H9 (cell line): Measurements from ENCODE around the gene ITPKC. TPM values are rescaled to one million over a fixed set of nuclear protein-coding genes. Genes with fewer than 3 reads are reported as not detected.

Source experiments
- DNase-seq: peaks from one replicate; pipeline ENCODE4 v3.0.0-alpha.2; 2017
- H2AFZ ChIP-seq: one replicate; pipeline ENCODE4 v1.6.1; 2013; ENCODE audit warnings: mild to moderate bottlenecking, low read length, control low read depth, moderate library complexity
- H2AK5ac ChIP-seq: 2 replicates; pipeline ENCODE4 v1.6.1; 2013; ENCODE audit warnings: low read length, control low read depth, mixed read lengths; ENCODE audit not compliant: insufficient read length
- H2BK120ac ChIP-seq: one replicate; pipeline ENCODE4 v1.6.1; 2013; ENCODE audit warnings: low read depth, mild to moderate bottlenecking, low read length, control low read depth, inconsistent platforms; ENCODE audit not compliant: poor library complexity, severe bottlenecking
- H2BK12ac ChIP-seq: 2 replicates; pipeline ENCODE4 v1.6.1; 2013; ENCODE audit warnings: low read length, control low read depth, mixed read lengths, low read depth; ENCODE audit not compliant: insufficient read length
- H2BK15ac ChIP-seq: 2 replicates; pipeline ENCODE4 v1.6.1; 2013; ENCODE audit warnings: low read depth, low read length, control low read depth
- H2BK20ac ChIP-seq: one replicate; pipeline ENCODE4 v1.6.1; 2013; ENCODE audit warnings: low read depth, mild to moderate bottlenecking, low read length, control low read depth, inconsistent platforms; ENCODE audit not compliant: poor library complexity, severe bottlenecking
- H2BK5ac ChIP-seq: 2 replicates; pipeline ENCODE4 v1.6.1; 2013; ENCODE audit warnings: low read length, control low read depth, mixed read lengths; ENCODE audit not compliant: insufficient read length
- H3K14ac ChIP-seq: 2 replicates; pipeline ENCODE4 v1.6.1; 2013; ENCODE audit warnings: low read length, control low read depth; ENCODE audit not compliant: insufficient read depth
- H3K18ac ChIP-seq: 2 replicates; pipeline ENCODE4 v1.6.1; 2013; ENCODE audit warnings: low read depth, mild to moderate bottlenecking, mixed read lengths, low read length, control low read depth; ENCODE audit not compliant: insufficient read length
- H3K23ac ChIP-seq: 2 replicates; pipeline ENCODE4 v1.6.1; 2013; ENCODE audit warnings: low read length, control low read depth, mixed read lengths, low read depth; ENCODE audit not compliant: insufficient read length
- H3K23me2 ChIP-seq: 2 replicates; pipeline ENCODE4 v1.6.1; 2013; ENCODE audit warnings: low read depth, mild to moderate bottlenecking, mixed read lengths, low read length, control low read depth; ENCODE audit not compliant: insufficient read length, poor library complexity, severe bottlenecking
- H3K27ac ChIP-seq: 2 replicates; pipeline ENCODE4 v1.5.1; 2013; ENCODE audit warnings: low read length, control low read depth, mixed read lengths, low read depth; ENCODE audit not compliant: insufficient read length
- H3K27me3 ChIP-seq: 2 replicates; pipeline ENCODE4 v1.6.1; 2013; ENCODE audit warnings: low read length, control low read depth, inconsistent platforms; ENCODE audit not compliant: insufficient read depth
- H3K4ac ChIP-seq: 2 replicates; pipeline ENCODE4 v1.6.1; 2013; ENCODE audit warnings: low read depth, mild to moderate bottlenecking, control low read depth, inconsistent platforms, low read length, moderate library complexity
- H3K4me1 ChIP-seq: 2 replicates; pipeline ENCODE4 v1.6.1; 2013; ENCODE audit warnings: low read length, control low read depth, inconsistent platforms; ENCODE audit not compliant: insufficient read depth
- H3K4me2 ChIP-seq: 2 replicates; pipeline ENCODE4 v1.6.1; 2013; ENCODE audit warnings: low read length, control low read depth, mixed read lengths; ENCODE audit not compliant: insufficient read length, insufficient read depth
- H3K56ac ChIP-seq: 2 replicates; pipeline ENCODE4 v1.6.1; 2013; ENCODE audit warnings: low read depth, mild to moderate bottlenecking, mixed read lengths, low read length, control low read depth; ENCODE audit not compliant: insufficient read length
- H3K79me1 ChIP-seq: 2 replicates; pipeline ENCODE4 v1.6.1; 2013; ENCODE audit warnings: low read depth, mild to moderate bottlenecking, moderate library complexity, low read length, control low read depth, inconsistent platforms; ENCODE audit not compliant: insufficient read depth, poor library complexity, severe bottlenecking
- H3K79me2 ChIP-seq: 2 replicates; pipeline ENCODE4 v1.6.1; 2013; ENCODE audit warnings: low read length, control low read depth, inconsistent platforms; ENCODE audit not compliant: insufficient read depth
- H3K9ac ChIP-seq: 2 replicates; pipeline ENCODE4 v1.6.1; 2013; ENCODE audit warnings: low read length, control low read depth, mixed read lengths; ENCODE audit not compliant: insufficient read length; ENCODE audit errors: extremely low read depth
- H3K9me3 ChIP-seq: one replicate; pipeline ENCODE4 v1.6.1; 2013; ENCODE audit warnings: low read depth, low read length, inconsistent platforms; ENCODE audit not compliant: control insufficient read depth
- H3T11ph ChIP-seq: one replicate; pipeline ENCODE4 v1.6.1; 2013; ENCODE audit warnings: mild to moderate bottlenecking, low read length, control low read depth, inconsistent platforms
- H4K20me1 ChIP-seq: one replicate; pipeline ENCODE4 v1.6.1; 2013; ENCODE audit not compliant: control insufficient read depth, insufficient read length, insufficient read depth
- H4K5ac ChIP-seq: 2 replicates; pipeline ENCODE4 v1.6.1; 2013; ENCODE audit warnings: low read depth, mild to moderate bottlenecking, mixed read lengths, low read length, control low read depth; ENCODE audit not compliant: insufficient read length
- H4K8ac ChIP-seq: replicated peaks from 2 replicates; pipeline ENCODE4 v1.6.1; 2013; ENCODE audit warnings: low read length, control low read depth, mixed read lengths, low read depth; ENCODE audit not compliant: insufficient read length
- H4K91ac ChIP-seq: 2 replicates; pipeline ENCODE4 v1.6.1; 2013; ENCODE audit warnings: low read depth, mild to moderate bottlenecking, moderate library complexity, mixed read lengths, low read length, control low read depth; ENCODE audit not compliant: insufficient read length
- H3K27ac Mint-ChIP-seq, 3 experiments: 2 replicates in 2 of 3; 3 replicates in 1 of 3; pipeline ENCODE4 v1.8.0; 2020 to 2021; ENCODE audit warnings: mixed read lengths in 3 of 3, mild to moderate bottlenecking in 1 of 3, moderate library complexity in 1 of 3
- H3K27me3 Mint-ChIP-seq: 2 replicates; pipeline ENCODE4 v1.8.0; 2021; ENCODE audit warnings: low read depth, mild to moderate bottlenecking, moderate library complexity, mixed read lengths
- H3K36me3 Mint-ChIP-seq, 3 experiments: 2 replicates in 2 of 3; 3 replicates in 1 of 3; pipeline ENCODE4 v1.8.0; 2020 to 2021; ENCODE audit warnings: low read depth in 3 of 3, mixed read lengths in 3 of 3; ENCODE audit not compliant: insufficient read depth in 1 of 3
- H3K4me1 Mint-ChIP-seq, 2 experiments: 2 replicates each; pipeline ENCODE4 v1.8.0; 2020; ENCODE audit warnings: mixed read lengths in 2 of 2
- H3K4me3 Mint-ChIP-seq, 2 experiments: 2 replicates in 1 of 2; 3 replicates in 1 of 2; pipeline ENCODE4 v1.8.0; 2020 to 2021; ENCODE audit warnings: mild to moderate bottlenecking in 2 of 2, mixed read lengths in 2 of 2, moderate library complexity in 1 of 2
- H3K9me3 Mint-ChIP-seq, 2 experiments: 2 replicates in 1 of 2; 3 replicates in 1 of 2; pipeline ENCODE4 v1.8.0; 2020; ENCODE audit warnings: mild to moderate bottlenecking in 2 of 2, mixed read lengths in 2 of 2, moderate library complexity in 1 of 2
- CTCF ChIP-seq: fragments of 200-600 bp; sonication (generic); conservative IDR thresholded peaks from 3 replicates; pipeline ENCODE4 v1.8.0; 2021; ENCODE audit warnings: antibody characterized with exemption, mild to moderate bottlenecking
- WGBS: extraction: QIAGEN DNeasy Blood & Tissue Kit; methylation state at CpG from one replicate; pipeline ENCODE4 v1.1.7; 2013; ENCODE audit warnings: missing lambda C conversion rate, low lambda C conversion rate, mixed read lengths; ENCODE audit not compliant: insufficient read length; ENCODE audit errors: extremely low coverage; 5-methylcytosine and 5-hydroxymethylcytosine counted together
- total RNA-seq: library from RNA; stranded (reverse); gene quantifications from 2 replicates; pipeline ENCODE4 v1.2.1, GENCODE V29; 2021

Gene ITPKC
- total RNA-seq, 1 experiment from 2014 or later = 11.2 TPM

- no peak overlapping the region for H4K5ac ChIP-seq
- no peak overlapping the region for H3K4me2 ChIP-seq
- H3K9ac ChIP-seq = no peak overlapping the region
- H3K27me3 ChIP-seq = no peaks in the 10 kb centered on the region
- no peaks in the 10 kb centered on the region for H3K79me2 ChIP-seq
- no peak overlapping the region for H3K23ac ChIP-seq
- H2BK20ac ChIP-seq = no peak overlapping the region
- DNase-seq = no peak
- H2BK15ac ChIP-seq = no peak overlapping the region
- no peaks in the 10 kb centered on the region for H3K9me3 ChIP-seq
- no peak overlapping the region for H2AK5ac ChIP-seq
- H4K91ac ChIP-seq = no peak overlapping the region
- H3K14ac ChIP-seq = no peak overlapping the region
- peaks cover 11 to 15% of the 10 kb centered on the region in 2 experiments for H3K4me1 Mint-ChIP-seq
- H3K9me3 Mint-ChIP-seq = no peaks in the 10 kb centered on the region
- H3K4me3 Mint-ChIP-seq = no peak overlapping the region
- H3K56ac ChIP-seq = no peak overlapping the region
- H3K27me3 Mint-ChIP-seq = no peaks in the 10 kb centered on the region
- no peaks in the 10 kb centered on the region for H3K79me1 ChIP-seq
- H4K20me1 ChIP-seq = no peaks in the 10 kb centered on the region
- H4K8ac ChIP-seq = no peak overlapping the region
- 0 out of 2 replicates have a peak, but pooled peaks cover 4% of the 10 kb centered on the region for H3K4me1 ChIP-seq
- no peak overlapping the region for H3T11ph ChIP-seq
- no peak overlapping the region for H2BK5ac ChIP-seq
- no peak overlapping the region for H2BK12ac ChIP-seq
- no peak overlapping the region for H3K4ac ChIP-seq
- TF ChIP-seq CTCF = no peak
- H3K36me3 Mint-ChIP-seq = peaks cover 6 to 37% (median 30%) of the 10 kb centered on the region in 3 experiments; a peak in 6 of 7 replicates
- peak overlapping the region in 2 of 3 experiments; percentile 51 to 92; a peak in 4 of 7 replicates for H3K27ac Mint-ChIP-seq
- H2BK120ac ChIP-seq = no peak overlapping the region
- no peak overlapping the region for H2AFZ ChIP-seq
- WGBS = no CpG with 5 or more reads among the region's 6 CpGs
- no peak overlapping the region for H3K18ac ChIP-seq
- no peak overlapping the region for H3K27ac ChIP-seq
- no peaks in the 10 kb centered on the region for H3K23me2 ChIP-seq
Observed at GRCh38 chr19:40740747-40741146, 23.8 kb downstream of the ITPKC start.
